Kidney (tissue), 14 donors: Measurements from ENCODE around the gene IDH3A. TPM values are rescaled to one million over a fixed set of nuclear protein-coding genes. Genes with fewer than 3 reads are reported as not detected.

Source experiments
- DNase-seq, 5 donors: peaks; one replicate each; pipeline ENCODE4 v3.0.0-alpha.2; 2013 to 2020
- FAIRE-seq: peaks from 2 replicates; lab custom pipeline; 2012; peaks lifted over from hg19 to GRCh38; lab: Jason Lieb, UNC
- H3K27ac ChIP-seq, 2 donors: one replicate each; pipeline ENCODE4 v1.7.0; 2013; ENCODE audit warnings: low read depth in 2 of 2, low read length in 2 of 2, inconsistent platforms in 1 of 2
- H3K27me3 ChIP-seq: one replicate; pipeline ENCODE4 v1.7.1; 2013; ENCODE audit warnings: low read length, inconsistent platforms; ENCODE audit not compliant: control insufficient read depth, insufficient read depth
- H3K36me3 ChIP-seq, 3 donors: one replicate each; pipeline versions ENCODE4 v1.7.0 to v1.7.1; 2013; ENCODE audit warnings: low read length in 3 of 3, control low read depth in 1 of 3, inconsistent platforms in 1 of 3; ENCODE audit not compliant: insufficient read depth in 3 of 3, control insufficient read depth in 2 of 3
- H3K4me1 ChIP-seq, 3 donors: one replicate each; pipeline versions ENCODE4 v1.7.0 to v1.7.1; 2013; ENCODE audit warnings: low read length in 3 of 3, inconsistent platforms in 1 of 3, low read depth in 1 of 3; ENCODE audit not compliant: control insufficient read depth in 2 of 3, insufficient read depth in 2 of 3
- H3K4me3 ChIP-seq, 3 donors: one replicate each; pipeline versions ENCODE4 v1.7.0 to v1.8.1; 2013; ENCODE audit warnings: low read length in 3 of 3, control low read depth in 1 of 3, inconsistent platforms in 1 of 3
- H3K9ac ChIP-seq, 3 donors: one replicate each; pipeline versions ENCODE4 v1.7.0 to v1.7.1; 2013; ENCODE audit warnings: low read length in 3 of 3, control low read depth in 1 of 3, inconsistent platforms in 1 of 3
- H3K9me3 ChIP-seq, 3 donors: one replicate each; pipeline versions ENCODE4 v1.7.0 to v1.7.1; 2013; ENCODE audit warnings: low read length in 3 of 3, control low read depth in 1 of 3, inconsistent platforms in 1 of 3; ENCODE audit not compliant: control insufficient read depth in 2 of 3, insufficient read depth in 1 of 3
- CTCF ChIP-seq: IDR thresholded peaks from 3 replicates; pipeline ENCODE4 v1.5.1; 2012; ENCODE audit warnings: mild to moderate bottlenecking, moderate library complexity, borderline replicate concordance; ENCODE audit not compliant: insufficient read depth; ENCODE audit errors: extremely low read depth
- intact Hi-C: fragments of 100-400 bp; cut with DNase I; formaldehyde crosslinking; loops from one replicate; pipeline ENCODE4 v1.11.1; 2022
- polyA plus RNA-seq: library from polyadenylated mRNA; stranded (reverse); fragments of 350-450 nt; fragmentation: Illumina TruSeq; extraction: RNeasy Lipid Tissue Mini Kit (QIAGEN cat#74804); gene quantifications from one replicate; pipeline ENCODE4 v1.2.3, GENCODE V29; 2014; ENCODE audit warnings: low read depth, low replicate concordance; ENCODE audit not compliant: insufficient read depth
- total RNA-seq: library from RNA; stranded (reverse); fragmentation: NEBNext Ultra II Directional; extraction: Animal tissue kit (Norgen Biotek cat#: 25700); gene quantifications from one replicate; pipeline ENCODE4 v1.2.1, GENCODE V29; 2021
- donor health status: control.
- donor health status: control.
- donor health status: control.
- donor health status: control.
- donor health status: control.
- donor health status: DM: yes; HTN: yes; CAD: no.
- donor health status: Normal renal cell carcinoma (clear cell type).

Gene IDH3A
- total and polyA plus RNA-seq, 2 donors from 2014 or later, result 67.5 to 97.2 TPM

GRCh38 chr15:78102211-78102610, 47.0 kb upstream of the IDH3A start:
- DNase-seq, result no peak
- intact Hi-C loops, result no loop called here
- H3K9me3 ChIP-seq, result no peaks in the 10 kb centered on the region
- H3K27me3 ChIP-seq, result no peaks in the 10 kb centered on the region
- TF ChIP-seq CTCF, result no peak
- no peaks in the 10 kb centered on the region for H3K36me3 ChIP-seq
- no peak for FAIRE-seq
- H3K27ac ChIP-seq, result no peak overlapping the region
- H3K4me3 ChIP-seq, result no peak overlapping the region
- no peak overlapping the region for H3K9ac ChIP-seq
- peaks cover 0 to 7% (median 0%) of the 10 kb centered on the region in 3 donors for H3K4me1 ChIP-seq

- no peak for DNase-seq
- intact Hi-C loops, result no loop called here
Observed at GRCh38 chr15:78102741-78103140, 46.4 kb upstream of the IDH3A start.

GRCh38 chr15:78103406-78104118, 45.6 kb upstream of the IDH3A start:
- FAIRE-seq, result no peak
- peak in 2 of 5 donors; percentile 19 to 33 for DNase-seq
- Histone ChIP-seq H3K36me3 (no peaks in the 10 kb centered on the region), H3K27ac (no peak overlapping the region), H3K27me3 (no peaks in the 10 kb centered on the region), H3K4me1 (peaks cover 0 to 7% (median 0%) of the 10 kb centered on the region in 3 donors), H3K9me3 (no peaks in the 10 kb centered on the region), H3K9ac (no peak overlapping the region), H3K4me3 (no peak overlapping the region)
- TF ChIP-seq CTCF, result no peak
- intact Hi-C loops, result no loop called here

More at GRCh38 chr15:78102741-78103140, 46.4 kb upstream of the IDH3A start:
- no peaks in the 10 kb centered on the region for H3K27me3 ChIP-seq
- no peaks in the 10 kb centered on the region for H3K9me3 ChIP-seq
- H3K9ac ChIP-seq, result no peak overlapping the region
- FAIRE-seq, result no peak
- no peak overlapping the region for H3K27ac ChIP-seq
- TF ChIP-seq CTCF, result no peak
- H3K36me3 ChIP-seq, result no peaks in the 10 kb centered on the region
- peaks cover 0 to 7% (median 0%) of the 10 kb centered on the region in 3 donors for H3K4me1 ChIP-seq
- no peak overlapping the region for H3K4me3 ChIP-seq
